ENCODE data around the gene DPAGT1. TPM values are rescaled to one million over a fixed set of nuclear protein-coding genes. Genes with fewer than 3 reads are reported as not detected.

DPAGT1 gene
- total and polyA plus RNA-seq, 2 of the 8 experiments (the other 6 are each of a cell fraction or from before 2014, with no cell fraction given), result 59.8 to 236 TPM

DNA sequence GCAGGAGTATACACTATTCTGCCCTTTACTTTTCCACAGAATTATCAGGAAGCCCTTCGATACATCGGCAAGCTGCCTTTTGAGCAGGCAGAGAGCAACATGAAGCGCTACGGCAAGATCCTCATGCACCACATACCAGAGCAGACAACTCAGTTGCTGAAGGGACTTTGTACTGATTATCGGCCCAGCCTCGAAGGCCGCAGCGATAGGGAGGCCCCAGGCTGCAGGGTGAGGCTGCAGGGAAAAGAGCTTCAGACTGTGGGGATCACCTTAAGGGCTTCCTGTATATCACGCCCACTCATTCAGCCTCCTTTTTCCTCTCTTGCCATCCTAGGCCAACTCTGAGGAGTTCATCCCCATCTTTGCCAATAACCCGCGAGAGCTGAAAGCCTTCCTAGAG lies 23.8 kb downstream of the DPAGT1 start (continued):
- TF ChIP-seq HDAC2 (IDR thresholded peaks at IDR 0.05; ENCODE audit: borderline replicate concordance in 1 of 2, low read depth in 2 of 2, low read length in 2 of 2) (no peak), BCL11A (IDR thresholded peaks at IDR 0.05; ENCODE audit: low read depth in 2 of 2, low read length in 2 of 2) (no peak), CHD1 (IDR thresholded peaks at IDR 0.05; ENCODE audit: low read depth, low read length) (no peak), TBP (IDR thresholded peaks at IDR 0.05; ENCODE audit: low read depth, low read length) (no peak)
- TF ChIP-seq, protein P1, sequence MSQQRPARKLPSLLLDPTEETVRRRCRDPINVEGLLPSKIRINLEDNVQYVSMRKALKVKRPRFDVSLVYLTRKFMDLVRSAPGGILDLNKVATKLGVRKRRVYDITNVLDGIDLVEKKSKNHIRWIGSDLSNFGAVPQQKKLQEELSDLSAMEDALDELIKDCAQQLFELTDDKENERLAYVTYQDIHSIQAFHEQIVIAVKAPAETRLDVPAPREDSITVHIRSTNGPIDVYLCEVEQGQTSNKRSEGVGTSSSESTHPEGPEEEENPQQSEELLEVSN (IDR thresholded peaks at IDR 0.05), result no peak
